ENCODE data around the gene NT5M. TPM values are rescaled to one million over a fixed set of nuclear protein-coding genes. Genes with fewer than 3 reads are reported as not detected.

NT5M gene
- total RNA-seq, 1 experiment from 2014 or later, result 8.6 TPM

DNA sequence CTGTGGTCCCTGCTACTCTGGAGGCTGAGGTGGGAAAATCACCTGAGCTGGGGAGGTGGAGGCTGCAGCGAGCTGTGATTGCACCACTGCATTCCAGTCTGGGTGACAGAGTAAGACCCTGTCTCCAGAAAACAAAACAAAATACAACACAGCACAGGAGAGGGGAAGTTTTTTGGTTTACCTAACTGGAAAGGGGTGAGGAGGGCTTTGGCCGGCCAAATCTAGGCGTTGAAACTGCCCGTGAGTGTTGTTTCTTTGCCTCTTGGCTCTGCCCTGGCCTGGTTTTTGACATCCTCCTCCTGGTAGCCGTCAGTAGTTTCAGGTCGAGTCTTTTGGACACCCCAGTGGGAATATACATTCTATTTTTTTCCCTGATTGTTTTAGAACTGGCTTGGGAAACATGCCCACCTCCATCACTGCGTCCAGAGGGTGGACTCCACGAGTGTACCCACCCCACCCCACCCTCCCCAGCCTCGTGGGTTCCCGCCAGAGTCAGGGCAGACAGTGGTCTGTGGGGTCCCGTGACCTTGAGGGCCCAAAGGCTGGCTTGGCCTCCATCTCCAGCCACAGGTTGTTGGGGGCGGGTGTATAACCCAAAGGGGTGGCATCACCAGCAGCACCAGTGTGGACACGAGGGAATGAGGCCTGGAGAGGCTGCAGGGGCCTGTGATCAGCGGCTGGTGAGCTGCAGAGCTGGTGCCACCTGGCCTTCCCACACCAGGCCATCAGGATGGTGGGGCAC lies 42.7 kb downstream of the NT5M start:
- H3K9me3 ChIP-seq (ENCODE audit: low read length), result no peaks in the 10 kb centered on the region
- H3K9ac ChIP-seq (ENCODE audit: low read length), result no peak overlapping the region
- no peak for ATAC-seq
- TF ChIP-seq EZH2 (IDR thresholded peaks at IDR 0.05; ENCODE audit: low read length, unreplicated experiment) (no peak), EZH2phosphoT487 (IDR thresholded peaks at IDR 0.05; ENCODE audit: borderline replicate concordance, low read length) (no peak)
- TF ChIP-seq, protein P1, sequence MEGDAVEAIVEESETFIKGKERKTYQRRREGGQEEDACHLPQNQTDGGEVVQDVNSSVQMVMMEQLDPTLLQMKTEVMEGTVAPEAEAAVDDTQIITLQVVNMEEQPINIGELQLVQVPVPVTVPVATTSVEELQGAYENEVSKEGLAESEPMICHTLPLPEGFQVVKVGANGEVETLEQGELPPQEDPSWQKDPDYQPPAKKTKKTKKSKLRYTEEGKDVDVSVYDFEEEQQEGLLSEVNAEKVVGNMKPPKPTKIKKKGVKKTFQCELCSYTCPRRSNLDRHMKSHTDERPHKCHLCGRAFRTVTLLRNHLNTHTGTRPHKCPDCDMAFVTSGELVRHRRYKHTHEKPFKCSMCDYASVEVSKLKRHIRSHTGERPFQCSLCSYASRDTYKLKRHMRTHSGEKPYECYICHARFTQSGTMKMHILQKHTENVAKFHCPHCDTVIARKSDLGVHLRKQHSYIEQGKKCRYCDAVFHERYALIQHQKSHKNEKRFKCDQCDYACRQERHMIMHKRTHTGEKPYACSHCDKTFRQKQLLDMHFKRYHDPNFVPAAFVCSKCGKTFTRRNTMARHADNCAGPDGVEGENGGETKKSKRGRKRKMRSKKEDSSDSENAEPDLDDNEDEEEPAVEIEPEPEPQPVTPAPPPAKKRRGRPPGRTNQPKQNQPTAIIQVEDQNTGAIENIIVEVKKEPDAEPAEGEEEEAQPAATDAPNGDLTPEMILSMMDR (conservative IDR thresholded peaks at IDR 0.05; ENCODE audit: low read depth, low read length), result no peak
- no peaks in the 10 kb centered on the region for H3K36me3 ChIP-seq (ENCODE audit: low read depth, low read length)
- no peak overlapping the region for H3K4me2 ChIP-seq (ENCODE audit: low read length)
- no peak overlapping the region for H2AFZ ChIP-seq (ENCODE audit: low read length)
- intact Hi-C loops (cut with micrococcal nuclease), result no loop called here
- no peak overlapping the region for H3K4me3 ChIP-seq (ENCODE audit: low read length)
- H3K9me2 ChIP-seq (replicated peaks; ENCODE audit: low read length), result no peaks in the 10 kb centered on the region
- ChIA-PET POLR2A (ENCODE audit: unreplicated experiment) (no interaction called here), CTCF (no interaction called here)
- H3K27ac ChIP-seq (ENCODE audit: low read length), result no peak overlapping the region
- H3K27me3 ChIP-seq (ENCODE audit: low read length), result no peaks in the 10 kb centered on the region
- DNase-seq, result no peak
- no peaks in the 10 kb centered on the region for H4K20me1 ChIP-seq (ENCODE audit: low read length)
- H3K4me1 ChIP-seq (ENCODE audit: insufficient read depth, low read length), result no peaks in the 10 kb centered on the region; the same call in 1 of the 2 replicates
- H3F3A ChIP-seq (ENCODE audit: low read length, unreplicated experiment), result no peaks in the 10 kb centered on the region
- BruUV-seq (replicated peaks), result no TSS peak
- H3K79me2 ChIP-seq (ENCODE audit: low read length), result no peaks in the 10 kb centered on the region

DNA sequence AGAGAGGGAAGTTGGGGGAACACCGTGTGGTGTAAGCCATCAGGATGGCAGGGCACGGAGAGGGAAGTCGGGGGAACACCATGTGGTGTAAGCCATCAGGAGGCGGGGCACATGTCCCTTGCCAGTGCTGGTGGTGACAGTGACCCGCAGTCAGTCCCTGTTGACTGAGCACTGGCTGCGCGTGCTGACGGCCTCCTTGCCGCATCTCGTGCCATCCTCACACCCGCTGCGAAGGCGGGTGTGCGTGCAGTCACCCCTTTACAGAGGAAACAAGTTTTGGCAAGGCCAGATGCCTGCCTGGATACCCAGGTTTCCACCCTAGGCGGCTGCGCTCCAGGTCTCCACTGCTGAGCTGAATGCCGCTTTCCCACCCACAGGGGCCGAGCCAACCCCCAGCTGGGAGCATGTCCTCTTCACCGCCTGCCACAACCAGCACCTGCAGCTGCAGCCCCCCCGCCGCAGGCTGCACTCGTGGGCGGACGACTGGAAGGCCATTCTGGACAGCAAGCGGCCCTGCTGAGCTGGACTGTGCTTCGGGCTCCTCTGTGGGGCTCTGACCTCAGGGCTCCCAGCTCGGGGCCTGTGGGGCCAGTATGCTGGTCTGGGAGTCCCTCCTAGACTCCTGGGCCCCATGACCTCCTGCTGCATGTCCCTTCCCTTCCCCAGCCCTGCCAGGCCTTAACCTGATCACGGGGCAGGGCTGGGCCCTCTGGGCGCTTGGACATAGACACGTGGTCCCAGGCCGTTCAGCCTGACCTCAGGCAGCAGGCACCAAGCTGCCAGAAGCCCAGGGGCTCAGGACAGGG lies 43.5 kb downstream of the NT5M start:
- TF ChIP-seq, protein P1 (conservative IDR thresholded peaks at IDR 0.05; ENCODE audit: low read depth, low read length), result no peak
- TF ChIP-seq EZH2 (IDR thresholded peaks at IDR 0.05; ENCODE audit: low read length, unreplicated experiment) (no peak), EZH2phosphoT487 (IDR thresholded peaks at IDR 0.05; ENCODE audit: borderline replicate concordance, low read length) (no peak)
- ChIA-PET POLR2A (ENCODE audit: unreplicated experiment) (no interaction called here), CTCF (no interaction called here)
- DNase-seq (no peak), ATAC-seq (no peak)
- no peaks in the 10 kb centered on the region for H3K27me3 ChIP-seq (ENCODE audit: low read length)
- H3K9me3 ChIP-seq (ENCODE audit: low read length), result no peaks in the 10 kb centered on the region
- no peaks in the 10 kb centered on the region for H3K36me3 ChIP-seq (ENCODE audit: low read depth, low read length)
- intact Hi-C loops (cut with micrococcal nuclease), result no loop called here
- H3K4me2 ChIP-seq (ENCODE audit: low read length), result no peak overlapping the region
- no peak overlapping the region for H3K9ac ChIP-seq (ENCODE audit: low read length)
- no peaks in the 10 kb centered on the region; the same call in 1 of the 2 replicates for H3K4me1 ChIP-seq (ENCODE audit: insufficient read depth, low read length)
- H2AFZ ChIP-seq (ENCODE audit: low read length), result no peak overlapping the region
- no peak overlapping the region for H3K4me3 ChIP-seq (ENCODE audit: low read length)
- H3F3A ChIP-seq (ENCODE audit: low read length, unreplicated experiment), result no peaks in the 10 kb centered on the region
- H4K20me1 ChIP-seq (ENCODE audit: low read length), result no peaks in the 10 kb centered on the region
- H3K9me2 ChIP-seq (replicated peaks; ENCODE audit: low read length), result no peaks in the 10 kb centered on the region
- H3K79me2 ChIP-seq (ENCODE audit: low read length), result no peaks in the 10 kb centered on the region
- no peak overlapping the region for H3K27ac ChIP-seq (ENCODE audit: low read length)
- no TSS peak for BruUV-seq (replicated peaks)
